H1 (cell line): ENCODE data around the gene SH3BP5. TPM values are rescaled to one million over a fixed set of nuclear protein-coding genes. Genes with fewer than 3 reads are reported as not detected.

Experiments used
- ASH2L ChIP-seq: fragments of 200-600, 300-600 bp; sonication (generic); IDR thresholded peaks from one replicate; pipeline ENCODE4 v1.7.1; 2017; ENCODE audit warnings: low read length
- CHD2 ChIP-seq: IDR thresholded peaks from 2 replicates; pipeline ENCODE4 v1.6.1; 2012; ENCODE audit warnings: low read length, improper control_type of control experiment
- EGR1 ChIP-seq: IDR thresholded peaks from 2 replicates; pipeline ENCODE4 v1.6.1; 2011; ENCODE audit warnings: low read depth, low read length, borderline replicate concordance
- JUN ChIP-seq: IDR thresholded peaks from 2 replicates; pipeline ENCODE4 v1.6.1; 2011; ENCODE audit warnings: low read depth, mild to moderate bottlenecking, improper control_type of control experiment, low read length
- NANOG ChIP-seq: IDR thresholded peaks from 2 replicates; pipeline ENCODE4 v1.6.1; 2011; ENCODE audit warnings: low read length, low read depth, mild to moderate bottlenecking, inconsistent platforms; ENCODE audit not compliant: insufficient read depth, poor library complexity, severe bottlenecking
- POLR2A ChIP-seq, 2 experiments: IDR thresholded peaks; 1 replicate in 1 of 2; 2 replicates in 1 of 2; pipeline ENCODE4 v1.6.1; 2011; ENCODE audit warnings: low read depth in 2 of 2, low read length in 2 of 2, mild to moderate bottlenecking in 2 of 2; ENCODE audit errors: control extremely low read depth in 1 of 2
- RXRA ChIP-seq: IDR thresholded peaks from 2 replicates; pipeline ENCODE4 v1.6.1; 2011; ENCODE audit warnings: low read depth, mild to moderate bottlenecking, low read length, moderate library complexity; ENCODE audit not compliant: insufficient read depth
- SIN3A ChIP-seq, 2 experiments: IDR thresholded peaks in 1 of 2; conservative IDR thresholded peaks in 1 of 2; 2 replicates each; pipeline ENCODE4 v1.6.1; 2011 to 2012; ENCODE audit warnings: low read length in 2 of 2, improper control_type of control experiment in 1 of 2, low read depth in 1 of 2, mild to moderate bottlenecking in 1 of 2
- SIX5 ChIP-seq: IDR thresholded peaks from 2 replicates; pipeline ENCODE4 v1.6.1; 2011; ENCODE audit warnings: mild to moderate bottlenecking, low read depth, low read length
- SP2 ChIP-seq: IDR thresholded peaks from 2 replicates; pipeline ENCODE4 v1.6.1; 2012; ENCODE audit warnings: mild to moderate bottlenecking, low read length, inconsistent platforms
- SUZ12 ChIP-seq: fragments of 200-600 bp; sonication (generic); IDR thresholded peaks from 2 replicates; pipeline ENCODE4 v1.6.1; 2012; ENCODE audit warnings: mild to moderate bottlenecking, inconsistent platforms, low read length, moderate library complexity, mixed read lengths
- TAF1 ChIP-seq: IDR thresholded peaks from 2 replicates; pipeline ENCODE4 v1.6.1; 2011; ENCODE audit warnings: mild to moderate bottlenecking, low read depth, low read length
- ZNF274 ChIP-seq: IDR thresholded peaks from 2 replicates; pipeline ENCODE4 v1.7.0; 2012; ENCODE audit warnings: low read length, borderline replicate concordance; ENCODE audit errors: extremely low read depth
- polyA plus RNA-seq, 7 experiments: library from polyadenylated mRNA; depleted of rRNA in 3 of 7; stranded (reverse) in 5 of 7; unstranded in 2 of 7; fragments of >200 nt in 5 of 7; fragments of 200-250 nt in 2 of 7; gene quantifications; 1 replicate in 5 of 7; 2 replicates in 1 of 7; 4 replicates in 1 of 7; pipeline versions ENCODE4 v1.2.1 to v1.2.3, GENCODE V29; 2011 to 2013; ENCODE audit warnings: missing spikeins in 2 of 7, mixed read lengths in 2 of 7
- total RNA-seq: library from RNA; stranded (reverse); fragmentation: NEBNext Ultra II Directional; extraction: Animal tissue kit (Norgen Biotek cat#: 25700); gene quantifications from 2 replicates; pipeline ENCODE4 v1.2.1, GENCODE V29; 2021
- TF ChIP-seq, protein P1 (sequence below): IDR thresholded peaks from 2 replicates; pipeline ENCODE4 v1.6.1; 2011; ENCODE audit warnings: low read length, improper control_type of control experiment
- TF ChIP-seq, protein P2 (sequence below), 3 experiments: IDR thresholded peaks; 1 replicate in 2 of 3; 2 replicates in 1 of 3; pipeline versions ENCODE4 v1.5.1 to v1.6.1; 2011; ENCODE audit warnings: low read length in 3 of 3, mild to moderate bottlenecking in 3 of 3, inconsistent platforms in 2 of 3, low read depth in 1 of 3, moderate library complexity in 1 of 3; ENCODE audit not compliant: insufficient read depth in 1 of 3; ENCODE audit errors: control extremely low read depth in 1 of 3
- TF ChIP-seq, protein P3 (sequence below): IDR thresholded peaks from 2 replicates; pipeline ENCODE4 v1.6.1; 2011; ENCODE audit warnings: low read depth, mild to moderate bottlenecking, low read length; ENCODE audit not compliant: insufficient read depth

SH3BP5 gene
- total and polyA plus RNA-seq, 2 of the 8 experiments (the other 6 are each of a cell fraction or from before 2014, with no cell fraction given), result 7.1 to 9.7 TPM

- TF ChIP-seq SIX5 (no peak), ZNF274 (no peak), POLR2A (IDR thresholded peaks at IDR 0.05; ENCODE audit: control extremely low read depth in 1 of 2, low read depth in 2 of 2, low read length in 2 of 2) (no peak; a peak in 1 of 3 replicates), JUN (no peak), NANOG (no peak), EGR1 (no peak), ASH2L (peak; percentile 46), CHD2 (no peak), TAF1 (no peak; the same call in 1 of the 2 replicates), SP2 (no peak), SIN3A (conservative IDR thresholded peaks at IDR 0.05 in 1 of 2, IDR thresholded peaks at IDR 0.05 in 1 of 2; ENCODE audit: low read depth in 1 of 2, low read length in 2 of 2) (peak in 1 of 2 experiments; percentile 19; a peak in 2 of 4 replicates), SUZ12 (peak; percentile 3; the same call in 1 of the 2 replicates), RXRA (no peak)
- TF ChIP-seq, protein P1, sequence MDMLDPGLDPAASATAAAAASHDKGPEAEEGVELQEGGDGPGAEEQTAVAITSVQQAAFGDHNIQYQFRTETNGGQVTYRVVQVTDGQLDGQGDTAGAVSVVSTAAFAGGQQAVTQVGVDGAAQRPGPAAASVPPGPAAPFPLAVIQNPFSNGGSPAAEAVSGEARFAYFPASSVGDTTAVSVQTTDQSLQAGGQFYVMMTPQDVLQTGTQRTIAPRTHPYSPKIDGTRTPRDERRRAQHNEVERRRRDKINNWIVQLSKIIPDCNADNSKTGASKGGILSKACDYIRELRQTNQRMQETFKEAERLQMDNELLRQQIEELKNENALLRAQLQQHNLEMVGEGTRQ, result no peak
- TF ChIP-seq, protein P2, sequence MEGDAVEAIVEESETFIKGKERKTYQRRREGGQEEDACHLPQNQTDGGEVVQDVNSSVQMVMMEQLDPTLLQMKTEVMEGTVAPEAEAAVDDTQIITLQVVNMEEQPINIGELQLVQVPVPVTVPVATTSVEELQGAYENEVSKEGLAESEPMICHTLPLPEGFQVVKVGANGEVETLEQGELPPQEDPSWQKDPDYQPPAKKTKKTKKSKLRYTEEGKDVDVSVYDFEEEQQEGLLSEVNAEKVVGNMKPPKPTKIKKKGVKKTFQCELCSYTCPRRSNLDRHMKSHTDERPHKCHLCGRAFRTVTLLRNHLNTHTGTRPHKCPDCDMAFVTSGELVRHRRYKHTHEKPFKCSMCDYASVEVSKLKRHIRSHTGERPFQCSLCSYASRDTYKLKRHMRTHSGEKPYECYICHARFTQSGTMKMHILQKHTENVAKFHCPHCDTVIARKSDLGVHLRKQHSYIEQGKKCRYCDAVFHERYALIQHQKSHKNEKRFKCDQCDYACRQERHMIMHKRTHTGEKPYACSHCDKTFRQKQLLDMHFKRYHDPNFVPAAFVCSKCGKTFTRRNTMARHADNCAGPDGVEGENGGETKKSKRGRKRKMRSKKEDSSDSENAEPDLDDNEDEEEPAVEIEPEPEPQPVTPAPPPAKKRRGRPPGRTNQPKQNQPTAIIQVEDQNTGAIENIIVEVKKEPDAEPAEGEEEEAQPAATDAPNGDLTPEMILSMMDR (IDR thresholded peaks at IDR 0.05; ENCODE audit: control extremely low read depth in 1 of 3, insufficient read depth in 1 of 3, low read depth in 1 of 3, low read length in 3 of 3), result no peak
- TF ChIP-seq, protein P3, sequence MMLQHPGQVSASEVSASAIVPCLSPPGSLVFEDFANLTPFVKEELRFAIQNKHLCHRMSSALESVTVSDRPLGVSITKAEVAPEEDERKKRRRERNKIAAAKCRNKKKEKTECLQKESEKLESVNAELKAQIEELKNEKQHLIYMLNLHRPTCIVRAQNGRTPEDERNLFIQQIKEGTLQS, result no peak
These were observed 125.5 kb downstream of the SH3BP5 start (continued) for GRCh38 chr3:15206662-15207576.
